Measurements from ENCODE around the gene ERN1.

GRCh38 chr17:64016231-64016784, 113.6 kb downstream of the ERN1 start:
- TF ChIP-seq CTCF (IDR thresholded peaks at IDR 0.05): no peak
- TF ChIP-seq MAX (CRISPR knock-in tag; IDR thresholded peaks at IDR 0.05): no peak
- TF ChIP-seq ATF6 (CRISPR knock-in tag; IDR thresholded peaks at IDR 0.05): no peak
- no peak for TF ChIP-seq ZNF425 (CRISPR knock-in tag; conservative IDR thresholded peaks at IDR 0.05)

All from WTC11 (cell line).